K562 (cell line): ENCODE results near the gene COCH. TPM values are rescaled to one million over a fixed set of nuclear protein-coding genes. Genes with fewer than 3 reads are reported as not detected.

Experiments
- ATAC-seq: fragments of 200-7000 bp; cut with Tn5 transposase; 3 replicates; pipeline ENCODE4 v1.9.1; 2020; ENCODE audit warnings: moderate library complexity
- BruUV-seq: library from RNA; stranded (reverse); fragments of 400-500 nt; replicated peaks from 2 replicates; lab custom pipeline; 2021; lab: Mats Ljungman, UMichigan
- CTCF ChIA-PET: fragments of 300-600 bp; formaldehyde crosslinking; extraction: SDS; loops from one replicate; lab custom pipeline; 2021; ENCODE audit warnings: low intra/inter-chr PET ratio; lab: Yijun Ruan, JAX
- POLR2A ChIA-PET: fragments of 300-600, 350-650 bp; sonication (Branson Sonifier 250); formaldehyde crosslinking; extraction: SDS; loops from one replicate; lab custom pipeline; 2021; ENCODE audit warnings: antibody characterized with exemption, inconsistent platforms; lab: Yijun Ruan, JAX
- DNase-seq, 4 experiments: peaks; one replicate each; pipeline versions ENCODE4 v3.0.0 to v3.0.0-alpha.2; 2011 to 2018; ENCODE audit warnings: low spot score in 3 of 4, mixed read lengths in 3 of 4; ENCODE audit errors: extremely low read depth in 1 of 4
- FAIRE-seq: peaks from 2 replicates; lab custom pipeline; 2011; peaks lifted over from hg19 to GRCh38; lab: Jason Lieb, UNC
- H2AFZ ChIP-seq: 2 replicates; pipeline ENCODE4 v1.6.0; 2011; ENCODE audit warnings: low read depth, low read length, control low read depth, inconsistent platforms
- H3K27ac ChIP-seq: fragments of 200-600 bp; 3 replicates; pipeline ENCODE4 v1.8.0; 2011; ENCODE audit warnings: low read depth, mild to moderate bottlenecking, control low read depth, inconsistent platforms, low read length, moderate library complexity, mixed read lengths; ENCODE audit errors: extremely low read depth
- H3K27me3 ChIP-seq, 2 experiments: fragments of 300-600 bp in 1 of 2; 2 replicates in 1 of 2; 3 replicates in 1 of 2; pipeline versions ENCODE4 v1.6.0 to v1.8.0; 2011; ENCODE audit warnings: inconsistent platforms in 2 of 2, low read length in 2 of 2, mild to moderate bottlenecking in 1 of 2, mixed read lengths in 1 of 2, moderate library complexity in 1 of 2; ENCODE audit not compliant: control insufficient read depth in 2 of 2, insufficient read depth in 2 of 2
- H3K36me3 ChIP-seq: fragments of 300-600 bp; 3 replicates; pipeline ENCODE4 v1.8.0; 2011; ENCODE audit warnings: mild to moderate bottlenecking, low read length, inconsistent platforms; ENCODE audit not compliant: control insufficient read depth, insufficient read depth
- H3K4me1 ChIP-seq, 2 experiments: fragments of 200-600 bp in 1 of 2; replicated peaks in 1 of 2; 2 replicates in 1 of 2; 3 replicates in 1 of 2; pipeline versions ENCODE4 v1.5.1 to v1.8.0; 2011; ENCODE audit warnings: inconsistent platforms in 2 of 2, low read length in 2 of 2, mild to moderate bottlenecking in 1 of 2, mixed read lengths in 1 of 2, moderate library complexity in 1 of 2; ENCODE audit not compliant: control insufficient read depth in 2 of 2, insufficient read depth in 2 of 2
- H3K4me2 ChIP-seq: 2 replicates; pipeline ENCODE4 v1.6.1; 2011; ENCODE audit warnings: low read length, control low read depth, inconsistent platforms, mixed read lengths; ENCODE audit not compliant: insufficient read depth
- H3K4me3 ChIP-seq: fragments of 200-600 bp; sonication (generic), shearing (Covaris generic); 2 replicates; pipeline ENCODE4 v1.5.1; 2016; ENCODE audit warnings: control low read depth, inconsistent platforms
- H3K79me2 ChIP-seq: fragments of 200-600 bp; 3 replicates; pipeline ENCODE4 v1.8.0; 2011; ENCODE audit warnings: low read length, inconsistent platforms; ENCODE audit not compliant: control insufficient read depth, insufficient read depth
- H3K9ac ChIP-seq, 2 experiments: 2 replicates each; pipeline versions ENCODE4 v1.6.0 to v1.6.1; 2011; ENCODE audit warnings: low read depth in 2 of 2, low read length in 2 of 2, control low read depth in 1 of 2, inconsistent platforms in 1 of 2, mild to moderate bottlenecking in 1 of 2, mixed read lengths in 1 of 2; ENCODE audit not compliant: insufficient read depth in 1 of 2
- H3K9me1 ChIP-seq: one replicate; pipeline ENCODE4 v1.6.0; 2011; ENCODE audit warnings: inconsistent platforms, mild to moderate bottlenecking, low read length, moderate library complexity; ENCODE audit not compliant: control insufficient read depth, insufficient read depth
- H3K9me3 ChIP-seq: replicated peaks from 2 replicates; pipeline ENCODE4 v1.5.1; 2011; ENCODE audit warnings: low read depth, low read length, inconsistent platforms; ENCODE audit not compliant: control insufficient read depth, insufficient read depth
- H4K20me1 ChIP-seq: replicated peaks from 2 replicates; pipeline ENCODE4 v1.6.1; 2011; ENCODE audit warnings: low read length, inconsistent platforms, mixed read lengths; ENCODE audit not compliant: control insufficient read depth, insufficient read depth
- FOSL1 ChIP-seq: fragments of 200-800 bp; sonication (Bioruptor generic); conservative IDR thresholded peaks from 2 replicates; pipeline ENCODE4 v1.6.1; 2016; ENCODE audit warnings: missing genetic modification characterization, missing compliant biosample characterization
- HINFP ChIP-seq: fragments of 450-650 bp; conservative IDR thresholded peaks from 2 replicates; pipeline ENCODE4 v1.6.1; 2016; ENCODE audit warnings: missing genetic modification characterization, low read depth, mild to moderate bottlenecking, control low read depth, missing compliant biosample characterization
- HNRNPK ChIP-seq: fragments of 200-400 bp; formaldehyde crosslinking; IDR thresholded peaks from one replicate; pipeline ENCODE4 v1.6.1; 2018; ENCODE audit warnings: mild to moderate bottlenecking, low read depth, low read length; ENCODE audit not compliant: poor library complexity, severe bottlenecking
- MNT ChIP-seq, 2 experiments: fragments of 450-650 bp; conservative IDR thresholded peaks; 2 replicates each; pipeline ENCODE4 v1.6.1; 2017; ENCODE audit warnings: mild to moderate bottlenecking in 2 of 2, moderate library complexity in 2 of 2
- SREBF2 ChIP-seq: sonication (generic); formaldehyde crosslinking; IDR thresholded peaks from 2 replicates; pipeline ENCODE4 v1.4.0; 2020; ENCODE audit warnings: mild to moderate bottlenecking, missing genetic modification reagents
- SRF ChIP-seq, 2 experiments: fragments of 250-450, 450-650 bp in 1 of 2; sonication (Bioruptor Pico) in 1 of 2; sonication (generic) in 1 of 2; formaldehyde crosslinking; IDR thresholded peaks; 2 replicates each; pipeline versions ENCODE4 v1.5.0 to v1.5.1; 2020 to 2022; ENCODE audit warnings: mild to moderate bottlenecking in 1 of 2, missing genetic modification reagents in 1 of 2
- TFAP4 ChIP-seq: sonication (generic); formaldehyde crosslinking; IDR thresholded peaks from 2 replicates; pipeline ENCODE4 v1.8.0; 2022; ENCODE audit warnings: missing genetic modification reagents, mild to moderate bottlenecking, moderate library complexity, borderline replicate concordance
- ZEB2 ChIP-seq: fragments of 450-650 bp; IDR thresholded peaks from 2 replicates; pipeline ENCODE4 v1.6.1; 2016
- ZKSCAN3 ChIP-seq: fragments of 250-450 bp; sonication (Bioruptor Pico); IDR thresholded peaks from 2 replicates; pipeline ENCODE4 v1.4.0; 2020
- ZNF239 ChIP-seq: fragments of 250-450 bp; sonication (Bioruptor Pico); IDR thresholded peaks from 2 replicates; pipeline ENCODE4 v1.4.0; 2020; ENCODE audit warnings: mild to moderate bottlenecking
- whole genome bisulfite sequencing: fragments of 100-300 bp; shearing (Covaris generic); methylation state at CpG from one replicate; pipeline ENCODE4 v1.1.6; 2016; ENCODE audit warnings: low coverage, mixed read lengths; ENCODE audit not compliant: insufficient coverage; ENCODE audit errors: missing lambda C conversion rate; 5-methylcytosine and 5-hydroxymethylcytosine counted together
- in situ Hi-C: fragments of 300-500 bp; cut with MboI; formaldehyde crosslinking; loops from 4 replicates; pipeline ENCODE4 v1.15.0; 2018; ENCODE audit warnings: inconsistent platforms, mixed read lengths
- intact Hi-C: fragments of 100-400 bp; cut with micrococcal nuclease; formaldehyde crosslinking; loops from 2 replicates; pipeline ENCODE4 v1.14.2; 2022
- polyA plus RNA-seq, 8 experiments: library from polyadenylated mRNA; depleted of rRNA in 4 of 8; stranded (reverse) in 5 of 8; unstranded in 3 of 8; fragments of >200 nt; fragmentation: Nextera tagmentation in 2 of 8; fragmentation: Illumina TruSeq in 1 of 8; extraction: Ambion mirVana in 2 of 8; extraction: Trizol in 1 of 8; gene quantifications; 2 replicates each; pipeline versions ENCODE4 v1.2.1 to v1.2.3, GENCODE V29; 2011 to 2014; ENCODE audit warnings: inconsistent platforms in 1 of 8, missing spikeins in 1 of 8
- total RNA-seq, 7 experiments: library from RNA; depleted of rRNA in 6 of 7; stranded (reverse); fragments of >200 nt in 6 of 7; fragmentation: Illumina TruSeq in 2 of 7; extraction: Trizol in 2 of 7; gene quantifications; 2 replicates each; pipeline versions ENCODE4 v1.2.1 to v1.2.3, GENCODE V29; 2011 to 2021; ENCODE audit warnings: low replicate concordance in 1 of 7
- TF ChIP-seq, protein P1 (sequence below): fragments of 450-650 bp; IDR thresholded peaks from 2 replicates; pipeline ENCODE4 v1.6.1; 2016; ENCODE audit warnings: low read depth, mild to moderate bottlenecking, moderate library complexity

The COCH gene
- total and polyA plus RNA-seq, 9 of the 15 experiments (the other 6 are each of a cell fraction or from before 2014, with no cell fraction given): 27.0 to 141 (median 69.3) TPM

DNA sequence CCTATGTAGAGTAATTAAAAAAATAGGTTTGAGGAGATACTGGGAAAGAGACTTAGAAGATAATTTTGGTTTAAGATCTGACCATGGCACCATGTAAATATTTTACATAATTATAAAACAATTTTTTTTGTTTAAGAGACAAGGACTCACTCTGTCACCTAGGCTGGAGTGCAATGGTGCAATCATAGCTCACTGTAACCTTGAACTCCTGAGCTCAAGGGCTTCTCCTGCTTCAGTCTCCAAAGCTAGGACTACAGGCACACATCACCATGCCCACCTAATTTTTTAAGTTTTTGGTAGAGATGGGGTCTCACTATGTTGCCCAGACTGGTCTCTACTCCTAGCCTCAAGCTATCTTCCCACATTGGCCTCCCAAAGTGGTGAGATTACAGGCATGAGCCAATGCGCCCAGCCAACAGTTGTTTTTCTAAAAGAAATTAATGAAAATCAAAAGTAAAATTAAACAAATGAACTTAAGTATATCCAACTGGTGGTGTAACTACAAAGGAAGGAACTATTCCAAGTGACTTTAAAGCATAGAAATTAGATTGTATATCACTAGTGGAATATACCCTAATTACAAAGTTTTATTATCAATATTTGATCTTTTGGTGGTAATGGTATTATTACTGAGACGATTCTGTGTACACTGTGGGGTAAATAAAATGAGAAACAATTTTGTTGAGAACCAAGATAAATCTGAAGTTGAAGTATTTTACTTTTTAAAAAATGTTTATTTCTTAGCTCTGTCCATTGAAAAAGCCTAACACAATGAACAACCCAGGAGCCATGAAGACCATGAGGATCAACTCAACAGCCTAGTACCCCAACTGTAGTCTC, 29.1 kb downstream of the COCH start:
- CTCF ChIA-PET: no interaction called here
- peaks cover 59% of the 10 kb centered on the region for H3K36me3 ChIP-seq
- no TSS peak for BruUV-seq

More for the DNA sequence above, 29.1 kb downstream of the COCH start:
- no peaks in the 10 kb centered on the region for H3K9me1 ChIP-seq
- no peak for ATAC-seq
- H3K27ac ChIP-seq: no peak overlapping the region
- H3K4me1 ChIP-seq: peaks cover 0 to 6% of the 10 kb centered on the region in 2 experiments; a peak in 2 of 5 replicates
- TF ChIP-seq SRF (CRISPR knock-in tag; IDR thresholded peaks at IDR 0.05): no peak
- TF ChIP-seq FOSL1 (tag): no peak
- TF ChIP-seq TFAP4: no peak
- TF ChIP-seq ZKSCAN3 (CRISPR knock-in tag): no peak
- no peak for TF ChIP-seq HNRNPK
- no peak for TF ChIP-seq ZNF239
- TF ChIP-seq HINFP (tag): no peak
- TF ChIP-seq, protein P1, sequence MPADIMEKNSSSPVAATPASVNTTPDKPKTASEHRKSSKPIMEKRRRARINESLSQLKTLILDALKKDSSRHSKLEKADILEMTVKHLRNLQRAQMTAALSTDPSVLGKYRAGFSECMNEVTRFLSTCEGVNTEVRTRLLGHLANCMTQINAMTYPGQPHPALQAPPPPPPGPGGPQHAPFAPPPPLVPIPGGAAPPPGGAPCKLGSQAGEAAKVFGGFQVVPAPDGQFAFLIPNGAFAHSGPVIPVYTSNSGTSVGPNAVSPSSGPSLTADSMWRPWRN: no peak
- TF ChIP-seq SREBF2 (CRISPR knock-in tag): no peak
- no peak for TF ChIP-seq ZEB2
- no peak for TF ChIP-seq MNT (conservative IDR thresholded peaks at IDR 0.05)
- TF ChIP-seq, all 486 proteins: peak for 0
- POLR2A ChIA-PET: interaction anchor here (1.5 kb wide), 1 partner anchor 11 kb away, joined by 3 read pairs; no protein-coding TSS in a partner anchor
- 90% methylated on average over 2 of the region's 2 CpGs for WGBS
- Histone ChIP-seq H4K20me1 (no peaks in the 10 kb centered on the region), H3K9ac (no peak overlapping the region), H3K27me3 (no peaks in the 10 kb centered on the region), H3K4me3 (no peak overlapping the region), H3K9me3 (no peaks in the 10 kb centered on the region), H2AFZ (no peak overlapping the region), H3K79me2 (peaks cover 3% of the 10 kb centered on the region; the same call in 1 of the 3 replicates), H3K4me2 (no peak overlapping the region)
- DNase-seq (no peak), FAIRE-seq (no peak)
- in situ Hi-C loops: no loop called here
- intact Hi-C loops: no loop called here
